Fibroblast of lung (primary cell): ENCODE data around the gene IGFBP1. TPM values are rescaled to one million over a fixed set of nuclear protein-coding genes. Genes with fewer than 3 reads are reported as not detected.
"Not testable (repeated sequence)": the region's sequence is repeated elsewhere in the genome, so short reads cannot be mapped to it uniquely, and the experiment has no call there.

Source experiments
- DNase-seq, 2 donors: peaks; one replicate each; pipeline versions ENCODE4 v3.0.0 to v3.0.0-alpha.2; 2010; ENCODE audit warnings: low read depth in 2 of 2
- H2AFZ ChIP-seq: 2 replicates; pipeline ENCODE4 v1.5.1; 2012; ENCODE audit warnings: low read length, control low read depth, inconsistent platforms
- H3K27ac ChIP-seq: 2 replicates; pipeline ENCODE4 v1.5.1; 2011; ENCODE audit warnings: low read length, control low read depth; ENCODE audit not compliant: insufficient read depth
- H3K27me3 ChIP-seq: 2 replicates; pipeline ENCODE4 v1.5.1; 2011; ENCODE audit warnings: mild to moderate bottlenecking, low read length; ENCODE audit not compliant: control insufficient read depth, insufficient read depth
- H3K36me3 ChIP-seq: 2 replicates; pipeline ENCODE4 v1.5.1; 2011; ENCODE audit warnings: low read length; ENCODE audit not compliant: control insufficient read depth, insufficient read depth
- H3K4me1 ChIP-seq: 2 replicates; pipeline ENCODE4 v1.5.1; 2011; ENCODE audit warnings: low read length; ENCODE audit not compliant: control insufficient read depth, insufficient read depth; ENCODE audit errors: extremely low read depth
- H3K4me2 ChIP-seq: 2 replicates; pipeline ENCODE4 v1.5.1; 2011; ENCODE audit warnings: low read length, control low read depth; ENCODE audit not compliant: insufficient read depth; ENCODE audit errors: extremely low read depth
- H3K4me3 ChIP-seq, 4 experiments: fragments of 200-600 bp in 1 of 4; sonication (generic) in 1 of 4; replicated peaks in 1 of 4; 2 replicates each; pipeline ENCODE4 v1.5.1; 2011 to 2016; ENCODE audit warnings: low read length in 4 of 4, low read depth in 3 of 4, mild to moderate bottlenecking in 3 of 4, control low read depth in 2 of 4, inconsistent platforms in 1 of 4, mixed read lengths in 1 of 4; ENCODE audit not compliant: insufficient read depth in 1 of 4; ENCODE audit errors: control extremely low read depth in 1 of 4
- H3K79me2 ChIP-seq: 2 replicates; pipeline ENCODE4 v1.5.1; 2012; ENCODE audit warnings: mild to moderate bottlenecking, low read length, inconsistent platforms; ENCODE audit not compliant: control insufficient read depth, insufficient read depth
- H3K9ac ChIP-seq: 2 replicates; pipeline ENCODE4 v1.5.1; 2011; ENCODE audit warnings: mild to moderate bottlenecking, low read length, control low read depth; ENCODE audit not compliant: insufficient read depth
- H3K9me3 ChIP-seq: 2 replicates; pipeline ENCODE4 v1.5.1; 2012; ENCODE audit warnings: low read depth, low read length; ENCODE audit not compliant: control insufficient read depth, insufficient read depth
- H4K20me1 ChIP-seq: 2 replicates; pipeline ENCODE4 v1.5.1; 2011; ENCODE audit warnings: low read length; ENCODE audit not compliant: control insufficient read depth, insufficient read depth; ENCODE audit errors: extremely low read depth
- EZH2 ChIP-seq: IDR thresholded peaks from 2 replicates; pipeline ENCODE4 v1.5.1; 2012; ENCODE audit warnings: low read length, control low read depth, mild to moderate bottlenecking; ENCODE audit errors: missing control alignments
- polyA minus RNA-seq: library from RNA; depleted of rRNA, polyadenylated mRNA; stranded (reverse); fragments of >200 nt; gene quantifications from 2 replicates; pipeline ENCODE4 v1.2.3, GENCODE V29; 2011; ENCODE audit warnings: low replicate concordance
- polyA plus RNA-seq, 2 donors: library from polyadenylated mRNA; depleted of rRNA in 1 of 2; stranded (reverse) in 1 of 2; unstranded in 1 of 2; fragments of >200 nt; gene quantifications; 2 replicates each; pipeline ENCODE4 v1.2.1, GENCODE V29; 2011 to 2012; ENCODE audit warnings: missing spikeins in 1 of 2
- total RNA-seq: library from RNA; depleted of rRNA; stranded (reverse); fragments of >200 nt; gene quantifications from 2 replicates; pipeline ENCODE4 v1.2.1, GENCODE V29; 2014
- TF ChIP-seq, protein P1 (sequence below), 2 donors: IDR thresholded peaks in 1 of 2; conservative IDR thresholded peaks in 1 of 2; 1 replicate in 1 of 2; 2 replicates in 1 of 2; pipeline ENCODE4 v1.5.1; 2011 to 2012; ENCODE audit warnings: low read length in 2 of 2, control low read depth in 1 of 2, inconsistent platforms in 1 of 2, low read depth in 1 of 2, mild to moderate bottlenecking in 1 of 2

The IGFBP1 gene
- total RNA-seq (not detected in 2 replicates), polyA plus RNA-seq (not detected in 2 replicates), polyA minus RNA-seq (0.94 TPM in 1 of 2 replicates, not detected in the other)
- not detected in 2 replicates for polyA plus RNA-seq (2012)

GRCh38 chr7:45888185-45888992 is at the start of gene IGFBP1:
Gene IGFBP1 (plus strand): TSS chr7:45888488. CDS start chr7:45888653, 165 bp downstream.
- H3K36me3 ChIP-seq, result no peaks in the 10 kb centered on the region
- H3K9me3 ChIP-seq, result no peaks in the 10 kb centered on the region
- peak in 1 of 2 donors; percentile 45 for DNase-seq
- peaks cover 23% of the 10 kb centered on the region for H3K27me3 ChIP-seq
- TF ChIP-seq, protein P1, sequence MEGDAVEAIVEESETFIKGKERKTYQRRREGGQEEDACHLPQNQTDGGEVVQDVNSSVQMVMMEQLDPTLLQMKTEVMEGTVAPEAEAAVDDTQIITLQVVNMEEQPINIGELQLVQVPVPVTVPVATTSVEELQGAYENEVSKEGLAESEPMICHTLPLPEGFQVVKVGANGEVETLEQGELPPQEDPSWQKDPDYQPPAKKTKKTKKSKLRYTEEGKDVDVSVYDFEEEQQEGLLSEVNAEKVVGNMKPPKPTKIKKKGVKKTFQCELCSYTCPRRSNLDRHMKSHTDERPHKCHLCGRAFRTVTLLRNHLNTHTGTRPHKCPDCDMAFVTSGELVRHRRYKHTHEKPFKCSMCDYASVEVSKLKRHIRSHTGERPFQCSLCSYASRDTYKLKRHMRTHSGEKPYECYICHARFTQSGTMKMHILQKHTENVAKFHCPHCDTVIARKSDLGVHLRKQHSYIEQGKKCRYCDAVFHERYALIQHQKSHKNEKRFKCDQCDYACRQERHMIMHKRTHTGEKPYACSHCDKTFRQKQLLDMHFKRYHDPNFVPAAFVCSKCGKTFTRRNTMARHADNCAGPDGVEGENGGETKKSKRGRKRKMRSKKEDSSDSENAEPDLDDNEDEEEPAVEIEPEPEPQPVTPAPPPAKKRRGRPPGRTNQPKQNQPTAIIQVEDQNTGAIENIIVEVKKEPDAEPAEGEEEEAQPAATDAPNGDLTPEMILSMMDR (conservative IDR thresholded peaks at IDR 0.05 in 1 of 2, IDR thresholded peaks at IDR 0.05 in 1 of 2; ENCODE audit: low read depth in 1 of 2, low read length in 2 of 2), result no peak
- no peak for TF ChIP-seq EZH2
- H4K20me1 ChIP-seq, result no peaks in the 10 kb centered on the region
- no peaks in the 10 kb centered on the region for H3K79me2 ChIP-seq
- peak within 1 kb of the TSS; percentile 89 for H3K4me2 ChIP-seq
- H3K4me1 ChIP-seq, result no peaks in the 10 kb centered on the region
- no peak within 1 kb of the TSS for H3K9ac ChIP-seq
- no peak within 1 kb of the TSS for H3K27ac ChIP-seq
- H2AFZ ChIP-seq, result peak within 1 kb of the TSS; percentile 63
- H3K4me3 ChIP-seq, result peak within 1 kb of the TSS; percentile 20 to 36 (median 26)

DNA sequence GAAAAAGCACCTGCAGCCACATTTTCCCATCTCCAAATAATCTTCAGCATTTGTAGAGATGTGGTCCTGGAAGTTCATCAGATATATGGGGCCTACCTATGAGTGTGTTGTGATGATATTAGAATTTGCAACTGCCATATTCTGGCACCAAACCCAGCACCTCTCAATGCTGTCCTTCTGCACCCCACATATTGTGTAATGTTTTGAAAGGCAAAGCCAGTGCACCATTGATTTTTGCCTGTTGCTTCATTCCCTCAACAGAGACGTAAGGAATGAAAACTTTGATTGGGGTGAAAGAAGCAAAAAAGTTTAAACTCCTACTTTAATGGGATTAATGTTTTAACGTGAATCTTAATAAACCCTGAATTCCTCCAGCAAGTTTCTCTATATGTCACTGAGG is 49.4 kb upstream of the IGFBP1 start:
- not testable (repeated sequence) for H3K27ac ChIP-seq, H3K27me3 ChIP-seq, H2AFZ ChIP-seq, H3K4me2 ChIP-seq, DNase-seq, H3K79me2 ChIP-seq, H3K4me3 ChIP-seq, H3K9me3 ChIP-seq, H3K9ac ChIP-seq, H4K20me1 ChIP-seq, H3K4me1 ChIP-seq, H3K36me3 ChIP-seq

GRCh38 chr7:45841926-45842717 is 46.2 kb upstream of the IGFBP1 start:
- H3K4me2 ChIP-seq, H4K20me1 ChIP-seq, H3K27me3 ChIP-seq, H3K9me3 ChIP-seq, H3K27ac ChIP-seq, H2AFZ ChIP-seq, H3K4me3 ChIP-seq, H3K9ac ChIP-seq, H3K4me1 ChIP-seq, H3K36me3 ChIP-seq, DNase-seq, H3K79me2 ChIP-seq: not testable (repeated sequence)

GRCh38 chr7:45846536-45846935 is 41.8 kb upstream of the IGFBP1 start:
- H3K4me3 ChIP-seq, H2AFZ ChIP-seq, H3K79me2 ChIP-seq, DNase-seq, H3K27ac ChIP-seq, H3K36me3 ChIP-seq, H3K4me1 ChIP-seq, H3K9ac ChIP-seq, H3K4me2 ChIP-seq, H4K20me1 ChIP-seq, H3K9me3 ChIP-seq, H3K27me3 ChIP-seq: not testable (repeated sequence)

DNA sequence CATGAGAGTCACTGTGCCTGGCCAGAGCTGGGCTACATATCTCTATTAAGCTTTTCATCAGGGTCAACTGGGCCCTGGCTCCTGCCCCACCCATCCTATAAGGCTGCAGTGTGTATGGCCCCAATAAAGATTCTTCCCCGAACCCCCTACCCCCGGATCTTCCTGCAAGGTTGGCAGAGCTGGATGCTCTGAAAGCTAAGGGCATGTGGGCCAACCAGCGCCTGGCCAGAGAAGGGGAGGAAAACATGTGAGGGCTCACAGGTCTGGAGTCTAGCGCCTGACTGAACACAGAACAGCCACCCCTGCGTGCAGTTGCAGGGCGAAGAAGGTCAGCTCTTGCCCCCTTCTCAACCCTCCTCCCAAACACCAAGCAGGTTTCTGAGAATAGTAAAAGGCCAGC is 39.6 kb upstream of the IGFBP1 start:
- not testable (repeated sequence) for H3K36me3 ChIP-seq, H3K9ac ChIP-seq, H4K20me1 ChIP-seq, H3K4me2 ChIP-seq, H3K79me2 ChIP-seq, DNase-seq, H2AFZ ChIP-seq, H3K27ac ChIP-seq, H3K9me3 ChIP-seq, H3K4me3 ChIP-seq, H3K4me1 ChIP-seq, H3K27me3 ChIP-seq
